Body of pancreas (tissue), 4 donors: ENCODE data around the gene METAP1. TPM values are rescaled to one million over a fixed set of nuclear protein-coding genes. Genes with fewer than 3 reads are reported as not detected.

Experiments used
- ATAC-seq: fragments of 150-250 bp; one replicate; pipeline ENCODE4 v1.9.1; 2016
- DNase-seq, 4 donors: peaks; one replicate each; pipeline ENCODE4 v3.0.0-alpha.2; 2019
- H3K27ac ChIP-seq, 4 donors: fragments of 200-600 bp; sonication (generic); 1 replicate in 3 of 4; 2 replicates in 1 of 4; pipeline versions ENCODE4 v1.5.1 to v1.6.1; 2016 to 2019; ENCODE audit warnings: mild to moderate bottlenecking in 1 of 4, mixed read lengths in 1 of 4, moderate library complexity in 1 of 4
- H3K27me3 ChIP-seq, 2 donors: fragments of 200-600 bp; sonication (generic); one replicate each; pipeline ENCODE4 v1.6.0; 2016; ENCODE audit warnings: mild to moderate bottlenecking in 1 of 2
- H3K36me3 ChIP-seq, 2 donors: fragments of 200-600 bp; sonication (generic); replicated peaks in 1 of 2; 2 replicates each; pipeline ENCODE4 v1.5.1; 2016; ENCODE audit warnings: low read depth in 2 of 2; ENCODE audit not compliant: insufficient read depth in 1 of 2
- H3K4me1 ChIP-seq: fragments of 200-600 bp; sonication (generic); one replicate; pipeline ENCODE4 v1.6.0; 2016
- H3K4me3 ChIP-seq, 2 donors: fragments of 200-600 bp; sonication (generic); 1 replicate in 1 of 2; 2 replicates in 1 of 2; pipeline ENCODE4 v1.5.1; 2016 to 2019
- H3K9me3 ChIP-seq, 3 donors: fragments of 200-600 bp; sonication (generic); 1 replicate in 2 of 3; 2 replicates in 1 of 3; pipeline ENCODE4 v1.5.1; 2016
- POLR2A ChIP-seq, 3 donors: fragments of 450-650 bp; IDR thresholded peaks; one replicate each; pipeline ENCODE4 v1.6.1; 2016; ENCODE audit warnings: antibody characterized with exemption in 3 of 3, mild to moderate bottlenecking in 2 of 3
- WGBS, 2 donors: methylation state at CpG; one replicate each; pipeline ENCODE4 v1.1.5; 2017; 5-methylcytosine and 5-hydroxymethylcytosine counted together
- intact Hi-C: fragments of 100-400 bp; cut with DNase I; formaldehyde crosslinking; loops from one replicate; pipeline ENCODE4 v1.15.1; 2023
- total RNA-seq, 2 donors: library from RNA; depleted of rRNA; stranded (reverse); fragments of >200 nt; gene quantifications; one replicate each; pipeline ENCODE4 v1.1.0, GENCODE V29; 2016
- TF ChIP-seq, protein P1 (sequence below), 7 experiments: fragments of 450-650 bp in 4 of 7; fragments of 200-600 bp in 3 of 7; sonication (generic) in 3 of 7; IDR thresholded peaks; one replicate each; pipeline ENCODE4 v1.5.1; 2016 to 2019; ENCODE audit warnings: antibody characterized with exemption in 7 of 7

Gene METAP1
- total RNA-seq, 2 donors from 2014 or later, result 21.1 to 21.8 TPM

- TF ChIP-seq POLR2A (IDR thresholded peaks at IDR 0.05), result no peak
- TF ChIP-seq, protein P1, sequence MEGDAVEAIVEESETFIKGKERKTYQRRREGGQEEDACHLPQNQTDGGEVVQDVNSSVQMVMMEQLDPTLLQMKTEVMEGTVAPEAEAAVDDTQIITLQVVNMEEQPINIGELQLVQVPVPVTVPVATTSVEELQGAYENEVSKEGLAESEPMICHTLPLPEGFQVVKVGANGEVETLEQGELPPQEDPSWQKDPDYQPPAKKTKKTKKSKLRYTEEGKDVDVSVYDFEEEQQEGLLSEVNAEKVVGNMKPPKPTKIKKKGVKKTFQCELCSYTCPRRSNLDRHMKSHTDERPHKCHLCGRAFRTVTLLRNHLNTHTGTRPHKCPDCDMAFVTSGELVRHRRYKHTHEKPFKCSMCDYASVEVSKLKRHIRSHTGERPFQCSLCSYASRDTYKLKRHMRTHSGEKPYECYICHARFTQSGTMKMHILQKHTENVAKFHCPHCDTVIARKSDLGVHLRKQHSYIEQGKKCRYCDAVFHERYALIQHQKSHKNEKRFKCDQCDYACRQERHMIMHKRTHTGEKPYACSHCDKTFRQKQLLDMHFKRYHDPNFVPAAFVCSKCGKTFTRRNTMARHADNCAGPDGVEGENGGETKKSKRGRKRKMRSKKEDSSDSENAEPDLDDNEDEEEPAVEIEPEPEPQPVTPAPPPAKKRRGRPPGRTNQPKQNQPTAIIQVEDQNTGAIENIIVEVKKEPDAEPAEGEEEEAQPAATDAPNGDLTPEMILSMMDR (IDR thresholded peaks at IDR 0.05), result no peak
- no peak overlapping the region for H3K4me3 ChIP-seq
- H3K36me3 ChIP-seq, result peaks cover 0 to 23% of the 10 kb centered on the region in 2 donors
- no peak for ATAC-seq
- H3K9me3 ChIP-seq, result no peaks in the 10 kb centered on the region
- WGBS, 2 donors, result 93 to 97% methylated on average over 5 of the region's 5 CpGs
- no peak for DNase-seq
- intact Hi-C loops, result no loop called here
- H3K27ac ChIP-seq, result no peak overlapping the region
- no peaks in the 10 kb centered on the region for H3K4me1 ChIP-seq
- no peaks in the 10 kb centered on the region for H3K27me3 ChIP-seq
Observed at GRCh38 chr4:99076292-99076976, 80.9 kb downstream of the METAP1 start.

DNA sequence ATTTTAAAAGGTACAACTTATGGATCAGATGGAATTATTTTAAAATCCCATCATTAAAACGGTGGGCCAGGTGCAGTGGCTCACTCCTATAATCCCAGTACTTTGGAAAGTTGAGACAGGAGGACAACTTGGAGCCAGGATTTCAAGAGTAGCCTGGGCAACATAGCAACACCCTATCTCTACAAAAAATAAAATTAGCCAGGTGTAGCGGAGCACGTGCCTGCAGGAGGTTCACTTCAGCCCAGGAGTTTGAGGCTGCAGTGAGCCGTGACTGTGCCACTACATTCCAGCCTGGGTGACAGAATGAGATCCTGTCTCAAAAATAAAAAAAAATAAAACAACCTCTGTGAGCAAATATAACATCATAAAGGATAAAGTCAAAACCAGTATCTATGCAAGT lies 81.7 kb downstream of the METAP1 start:
- Histone ChIP-seq H3K27ac (no peak overlapping the region), H3K4me3 (no peak overlapping the region), H3K9me3 (no peaks in the 10 kb centered on the region), H3K27me3 (no peaks in the 10 kb centered on the region), H3K36me3 (peaks cover 0 to 21% of the 10 kb centered on the region in 2 donors), H3K4me1 (peaks cover under 1% of the 10 kb centered on the region)
- ATAC-seq (no peak), DNase-seq (no peak)
- WGBS, 2 donors, result 90% methylated on average over 4 of the region's 4 CpGs
- no peak for TF ChIP-seq POLR2A (IDR thresholded peaks at IDR 0.05)
- TF ChIP-seq, protein P1 (IDR thresholded peaks at IDR 0.05), result no peak
- intact Hi-C loops, result no loop called here

DNA sequence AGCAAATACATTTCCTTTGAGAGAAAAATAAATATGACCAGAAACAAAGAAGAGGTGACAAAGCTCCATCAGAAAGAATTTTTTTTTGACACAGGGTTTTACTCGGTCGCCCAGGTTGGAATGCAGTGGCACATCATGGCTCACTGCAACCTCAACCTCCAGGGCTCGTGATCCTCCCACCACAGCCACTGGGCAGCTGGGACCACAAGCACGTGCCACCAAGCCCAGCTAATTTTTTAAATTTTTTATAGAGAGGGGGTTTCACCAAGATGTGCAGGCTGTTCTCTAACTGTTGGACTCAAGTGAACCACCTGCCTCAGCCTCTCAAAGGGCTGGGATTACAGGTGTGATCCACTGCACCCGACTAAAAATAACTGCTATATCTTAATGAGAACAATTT lies 82.8 kb downstream of the METAP1 start:
- ATAC-seq (no peak), DNase-seq (no peak)
- Histone ChIP-seq H3K9me3 (no peaks in the 10 kb centered on the region), H3K36me3 (peaks cover 0 to 19% of the 10 kb centered on the region in 2 donors), H3K4me1 (peaks cover 8% of the 10 kb centered on the region), H3K27me3 (no peaks in the 10 kb centered on the region), H3K4me3 (no peak overlapping the region), H3K27ac (no peak overlapping the region)
- TF ChIP-seq, protein P1 (IDR thresholded peaks at IDR 0.05), result no peak
- no peak for TF ChIP-seq POLR2A (IDR thresholded peaks at IDR 0.05)
- intact Hi-C loops, result no loop called here
- WGBS, 2 donors, result 87 to 88% methylated on average over 5 of the region's 5 CpGs

GRCh38 chr4:99078931-99079624 lies 83.6 kb downstream of the METAP1 start:
- 41 to 53% methylated on average over 5 of the region's 5 CpGs for WGBS, 2 donors
- peaks cover 0 to 18% of the 10 kb centered on the region in 2 donors for H3K36me3 ChIP-seq
- H3K4me1 ChIP-seq, result peaks cover 8% of the 10 kb centered on the region
- no peak for DNase-seq
- H3K4me3 ChIP-seq, result no peak overlapping the region
- H3K27ac ChIP-seq, result no peak overlapping the region
- H3K27me3 ChIP-seq, result no peaks in the 10 kb centered on the region
- ATAC-seq, result peak; percentile 52
- TF ChIP-seq, protein P1 (IDR thresholded peaks at IDR 0.05), result no peak
- TF ChIP-seq POLR2A (IDR thresholded peaks at IDR 0.05), result no peak
- intact Hi-C loops, result no loop called here
- H3K9me3 ChIP-seq, result no peaks in the 10 kb centered on the region
